HCT116 (cell line): ENCODE results near the gene ICA1L. TPM values are rescaled to one million over a fixed set of nuclear protein-coding genes. Genes with fewer than 3 reads are reported as not detected.

Experiments used
- ATAC-seq: fragments of 200-7000 bp; cut with Tn5 transposase; 2 replicates; pipeline ENCODE4 v1.9.1; 2020; ENCODE audit warnings: mild to moderate bottlenecking, moderate library complexity
- BruUV-seq: library from RNA; stranded (reverse); fragments of 400-500 nt; replicated peaks from 2 replicates; lab custom pipeline; 2021; lab: Mats Ljungman, UMichigan
- CTCF ChIA-PET: fragments of 300-600 bp; sonication (Branson Sonifier 250); formaldehyde crosslinking; loops from one replicate; lab custom pipeline; 2021; ENCODE audit warnings: antibody characterized with exemption; lab: Charles Lee
- POLR2A ChIA-PET: fragments of 300-600, 350-600 bp; sonication (Branson Sonifier 250); formaldehyde crosslinking; loops from one replicate; lab custom pipeline; 2021; ENCODE audit warnings: antibody characterized with exemption; lab: Charles Lee
- RAD21 ChIA-PET, 2 experiments: fragments of 300-600 bp; sonication (Branson Sonifier 250); formaldehyde crosslinking; loops; one replicate each; lab custom pipeline; 2023; ENCODE audit warnings: low total read pairs in 2 of 2; ENCODE audit not compliant: uncharacterized antibody in 2 of 2, unreplicated experiment in 2 of 2, low non-redundant PET in 1 of 2; lab: Charles Lee
- DNase-seq: peaks from one replicate; pipeline ENCODE4 v3.0.0-alpha.2; 2010; ENCODE audit warnings: low read depth, low spot score
- H2AFZ ChIP-seq: fragments of 200-600 bp; shearing (Covaris generic), sonication (generic); 2 replicates; pipeline ENCODE4 v1.6.1; 2017; ENCODE audit warnings: low read depth, mixed run types, mixed read lengths, antibody characterized with exemption, low read length; ENCODE audit not compliant: poor library complexity, severe bottlenecking
- H3K27ac ChIP-seq: 2 replicates; pipeline ENCODE4 v1.5.1; 2012; ENCODE audit warnings: low read depth, low read length
- H3K27me3 ChIP-seq: fragments of 200-600 bp; sonication (generic); 2 replicates; pipeline ENCODE4 v1.6.1; 2016; ENCODE audit warnings: mixed run types, low read length, mixed read lengths; ENCODE audit not compliant: insufficient read depth
- H3K36me3 ChIP-seq, 2 experiments: fragments of 200-500 bp in 1 of 2; fragments of 200-600 bp in 1 of 2; sonication (Bioruptor generic) in 1 of 2; sonication (generic) in 1 of 2; 2 replicates each; pipeline versions ENCODE4 v1.5.1 to v1.6.1; 2014 to 2016; ENCODE audit warnings: low read length in 2 of 2, inconsistent platforms in 1 of 2, mixed read lengths in 1 of 2, mixed run types in 1 of 2; ENCODE audit not compliant: insufficient read depth in 2 of 2, control insufficient read depth in 1 of 2
- H3K4me1 ChIP-seq, 2 experiments: fragments of 200-600 bp in 1 of 2; sonication (generic) in 1 of 2; 2 replicates each; pipeline versions ENCODE4 v1.5.1 to v1.6.1; 2012 to 2017; ENCODE audit warnings: low read length in 2 of 2, inconsistent platforms in 1 of 2, mild to moderate bottlenecking in 1 of 2, mixed read lengths in 1 of 2, mixed run types in 1 of 2, moderate library complexity in 1 of 2; ENCODE audit not compliant: insufficient read depth in 2 of 2, control insufficient read depth in 1 of 2
- H3K4me2 ChIP-seq: fragments of 200-600 bp; sonication (generic); 2 replicates; pipeline ENCODE4 v1.6.1; 2017; ENCODE audit warnings: mixed run types, low read length, mixed read lengths
- H3K4me3 ChIP-seq, 2 experiments: fragments of 200-600 bp in 1 of 2; sonication (generic) in 1 of 2; replicated peaks in 1 of 2; 2 replicates each; pipeline ENCODE4 v1.5.1; 2011 to 2016; ENCODE audit warnings: low read length in 2 of 2, control low read depth in 1 of 2, low read depth in 1 of 2, mild to moderate bottlenecking in 1 of 2, mixed read lengths in 1 of 2, mixed run types in 1 of 2
- H3K79me2 ChIP-seq: fragments of 200-600 bp; sonication (generic); 2 replicates; pipeline ENCODE4 v1.6.1; 2017; ENCODE audit warnings: mild to moderate bottlenecking, mixed run types, low read length, moderate library complexity, mixed read lengths; ENCODE audit not compliant: insufficient read depth
- H3K9ac ChIP-seq: fragments of 200-600 bp; sonication (generic); 2 replicates; pipeline ENCODE4 v1.6.1; 2016; ENCODE audit warnings: low read length, mixed read lengths
- H3K9me2 ChIP-seq: fragments of 200-600 bp; sonication (generic), shearing (Covaris generic); 2 replicates; pipeline ENCODE4 v1.6.1; 2017; ENCODE audit warnings: mixed run types, mild to moderate bottlenecking, moderate library complexity; ENCODE audit not compliant: insufficient read depth
- H3K9me3 ChIP-seq, 2 experiments: fragments of 200-500 bp in 1 of 2; fragments of 200-600 bp in 1 of 2; sonication (Bioruptor generic) in 1 of 2; sonication (generic) in 1 of 2; 2 replicates each; pipeline ENCODE4 v1.6.1; 2014 to 2017; ENCODE audit warnings: low read length in 2 of 2, mixed read lengths in 2 of 2, inconsistent platforms in 1 of 2, low read depth in 1 of 2, mild to moderate bottlenecking in 1 of 2, mixed run types in 1 of 2, moderate library complexity in 1 of 2; ENCODE audit not compliant: control insufficient read depth in 1 of 2, insufficient read depth in 1 of 2
- H4K20me1 ChIP-seq: fragments of 200-600 bp; sonication (generic), shearing (Covaris generic); 2 replicates; pipeline ENCODE4 v1.6.1; 2017; ENCODE audit warnings: mixed run types, mild to moderate bottlenecking, moderate library complexity; ENCODE audit not compliant: insufficient read depth
- CBX3 ChIP-seq: IDR thresholded peaks from 2 replicates; pipeline ENCODE4 v1.6.1; 2012; ENCODE audit warnings: low read depth
- CEBPB ChIP-seq: IDR thresholded peaks from 2 replicates; pipeline ENCODE4 v1.6.1; 2012; ENCODE audit warnings: low read depth
- EGR1 ChIP-seq: IDR thresholded peaks from 2 replicates; pipeline ENCODE4 v1.6.1; 2012; ENCODE audit warnings: low read depth
- ELF1 ChIP-seq: IDR thresholded peaks from 2 replicates; pipeline ENCODE4 v1.6.1; 2012; ENCODE audit warnings: low read depth, borderline replicate concordance
- EZH2phosphoT487 ChIP-seq: fragments of 200-600 bp; IDR thresholded peaks from 2 replicates; pipeline ENCODE4 v1.6.1; 2018; ENCODE audit warnings: antibody characterized with exemption, borderline replicate concordance
- JUND ChIP-seq: IDR thresholded peaks from 2 replicates; pipeline ENCODE4 v1.6.1; 2012
- POLR2AphosphoS5 ChIP-seq: IDR thresholded peaks from 2 replicates; pipeline ENCODE4 v1.6.1; 2011; ENCODE audit warnings: mild to moderate bottlenecking, low read depth, low read length, moderate library complexity
- SIN3A ChIP-seq: IDR thresholded peaks from 2 replicates; pipeline ENCODE4 v1.6.1; 2012; ENCODE audit warnings: low read depth
- SP1 ChIP-seq: IDR thresholded peaks from 2 replicates; pipeline ENCODE4 v1.6.1; 2012; ENCODE audit warnings: low read depth
- SRF ChIP-seq: IDR thresholded peaks from 2 replicates; pipeline ENCODE4 v1.6.1; 2012; ENCODE audit warnings: low read depth
- TCF7L2 ChIP-seq: IDR thresholded peaks from 2 replicates; pipeline ENCODE4 v1.7.0; 2011; ENCODE audit warnings: borderline replicate concordance, inconsistent platforms; ENCODE audit not compliant: insufficient read depth, insufficient read length; ENCODE audit errors: extremely low read depth
- YY1 ChIP-seq: IDR thresholded peaks from 2 replicates; pipeline ENCODE4 v1.6.1; 2011; ENCODE audit warnings: low read length, low read depth, moderate library complexity, mild to moderate bottlenecking; ENCODE audit not compliant: insufficient replicate concordance; ENCODE audit errors: extremely low read depth
- intact Hi-C: fragments of 100-400 bp; cut with micrococcal nuclease; formaldehyde crosslinking; loops from 2 replicates; pipeline ENCODE4 v1.10.0; 2022
- total RNA-seq: library from RNA; stranded (reverse); gene quantifications from one replicate; pipeline ENCODE4 v1.2.1, GENCODE V29; 2021; ENCODE audit not compliant: unreplicated experiment
- TF ChIP-seq, protein P1 (sequence below): IDR thresholded peaks from 2 replicates; pipeline ENCODE4 v1.6.1; 2012; ENCODE audit warnings: low read depth
- TF ChIP-seq, protein P2 (sequence below): IDR thresholded peaks from 2 replicates; pipeline ENCODE4 v1.6.1; 2011; ENCODE audit warnings: mild to moderate bottlenecking, low read length, moderate library complexity; ENCODE audit not compliant: insufficient replicate concordance; ENCODE audit errors: extremely low read depth
- TF ChIP-seq, protein P3 (sequence below): IDR thresholded peaks from 2 replicates; pipeline ENCODE4 v1.6.1; 2012

Gene ICA1L
- total RNA-seq, 1 experiment from 2014 or later: 2.5 TPM

DNA sequence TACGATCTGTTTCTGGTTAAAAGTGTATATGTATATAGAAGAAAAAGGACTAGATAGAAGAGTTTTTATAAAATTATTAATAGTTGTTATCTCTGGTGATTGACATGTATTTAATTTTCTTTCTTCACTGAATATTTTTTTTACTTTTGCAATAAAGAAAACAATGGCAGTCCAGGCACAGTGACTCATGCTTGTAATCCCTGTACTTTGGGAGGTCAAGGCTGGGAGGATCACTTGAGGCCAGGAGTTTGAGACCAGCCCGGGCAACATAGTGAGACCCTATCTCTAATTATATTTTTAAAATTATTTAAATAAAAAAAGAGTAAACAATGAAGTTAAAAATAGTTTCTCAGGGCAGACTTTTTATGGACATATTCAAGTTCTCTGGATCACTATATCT, 122.1 kb downstream of the ICA1L start:
- Histone ChIP-seq H3K4me3 (no peak overlapping the region), H2AFZ (no peak overlapping the region), H3K27ac (no peak overlapping the region), H3K9me3 (no peaks in the 10 kb centered on the region), H3K36me3 (no peaks in the 10 kb centered on the region), H3K9ac (no peak overlapping the region), H3K79me2 (no peaks in the 10 kb centered on the region), H3K9me2 (no peaks in the 10 kb centered on the region), H3K4me2 (no peak overlapping the region), H3K27me3 (no peaks in the 10 kb centered on the region), H3K4me1 (no peaks in the 10 kb centered on the region), H4K20me1 (no peaks in the 10 kb centered on the region)
- no peak for ATAC-seq
- no peak for DNase-seq
- no peak for TF ChIP-seq SP1
- TF ChIP-seq, protein P1, sequence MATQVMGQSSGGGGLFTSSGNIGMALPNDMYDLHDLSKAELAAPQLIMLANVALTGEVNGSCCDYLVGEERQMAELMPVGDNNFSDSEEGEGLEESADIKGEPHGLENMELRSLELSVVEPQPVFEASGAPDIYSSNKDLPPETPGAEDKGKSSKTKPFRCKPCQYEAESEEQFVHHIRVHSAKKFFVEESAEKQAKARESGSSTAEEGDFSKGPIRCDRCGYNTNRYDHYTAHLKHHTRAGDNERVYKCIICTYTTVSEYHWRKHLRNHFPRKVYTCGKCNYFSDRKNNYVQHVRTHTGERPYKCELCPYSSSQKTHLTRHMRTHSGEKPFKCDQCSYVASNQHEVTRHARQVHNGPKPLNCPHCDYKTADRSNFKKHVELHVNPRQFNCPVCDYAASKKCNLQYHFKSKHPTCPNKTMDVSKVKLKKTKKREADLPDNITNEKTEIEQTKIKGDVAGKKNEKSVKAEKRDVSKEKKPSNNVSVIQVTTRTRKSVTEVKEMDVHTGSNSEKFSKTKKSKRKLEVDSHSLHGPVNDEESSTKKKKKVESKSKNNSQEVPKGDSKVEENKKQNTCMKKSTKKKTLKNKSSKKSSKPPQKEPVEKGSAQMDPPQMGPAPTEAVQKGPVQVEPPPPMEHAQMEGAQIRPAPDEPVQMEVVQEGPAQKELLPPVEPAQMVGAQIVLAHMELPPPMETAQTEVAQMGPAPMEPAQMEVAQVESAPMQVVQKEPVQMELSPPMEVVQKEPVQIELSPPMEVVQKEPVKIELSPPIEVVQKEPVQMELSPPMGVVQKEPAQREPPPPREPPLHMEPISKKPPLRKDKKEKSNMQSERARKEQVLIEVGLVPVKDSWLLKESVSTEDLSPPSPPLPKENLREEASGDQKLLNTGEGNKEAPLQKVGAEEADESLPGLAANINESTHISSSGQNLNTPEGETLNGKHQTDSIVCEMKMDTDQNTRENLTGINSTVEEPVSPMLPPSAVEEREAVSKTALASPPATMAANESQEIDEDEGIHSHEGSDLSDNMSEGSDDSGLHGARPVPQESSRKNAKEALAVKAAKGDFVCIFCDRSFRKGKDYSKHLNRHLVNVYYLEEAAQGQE: no peak
- no peak for TF ChIP-seq JUND
- no peak for TF ChIP-seq POLR2AphosphoS5
- TF ChIP-seq SIN3A: no peak
- no peak for TF ChIP-seq TCF7L2
- no peak for TF ChIP-seq SRF
- TF ChIP-seq YY1: no peak
- TF ChIP-seq CEBPB: no peak
- TF ChIP-seq EZH2phosphoT487: no peak
- no peak for TF ChIP-seq ELF1
- no peak for TF ChIP-seq EGR1
- TF ChIP-seq, protein P2, sequence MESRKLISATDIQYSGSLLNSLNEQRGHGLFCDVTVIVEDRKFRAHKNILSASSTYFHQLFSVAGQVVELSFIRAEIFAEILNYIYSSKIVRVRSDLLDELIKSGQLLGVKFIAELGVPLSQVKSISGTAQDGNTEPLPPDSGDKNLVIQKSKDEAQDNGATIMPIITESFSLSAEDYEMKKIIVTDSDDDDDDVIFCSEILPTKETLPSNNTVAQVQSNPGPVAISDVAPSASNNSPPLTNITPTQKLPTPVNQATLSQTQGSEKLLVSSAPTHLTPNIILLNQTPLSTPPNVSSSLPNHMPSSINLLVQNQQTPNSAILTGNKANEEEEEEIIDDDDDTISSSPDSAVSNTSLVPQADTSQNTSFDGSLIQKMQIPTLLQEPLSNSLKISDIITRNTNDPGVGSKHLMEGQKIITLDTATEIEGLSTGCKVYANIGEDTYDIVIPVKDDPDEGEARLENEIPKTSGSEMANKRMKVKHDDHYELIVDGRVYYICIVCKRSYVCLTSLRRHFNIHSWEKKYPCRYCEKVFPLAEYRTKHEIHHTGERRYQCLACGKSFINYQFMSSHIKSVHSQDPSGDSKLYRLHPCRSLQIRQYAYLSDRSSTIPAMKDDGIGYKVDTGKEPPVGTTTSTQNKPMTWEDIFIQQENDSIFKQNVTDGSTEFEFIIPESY: no peak
- TF ChIP-seq CBX3: no peak
- TF ChIP-seq, protein P3, sequence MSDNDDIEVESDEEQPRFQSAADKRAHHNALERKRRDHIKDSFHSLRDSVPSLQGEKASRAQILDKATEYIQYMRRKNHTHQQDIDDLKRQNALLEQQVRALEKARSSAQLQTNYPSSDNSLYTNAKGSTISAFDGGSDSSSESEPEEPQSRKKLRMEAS: no peak
- intact Hi-C loops: no loop called here
- POLR2A ChIA-PET: no interaction called here
- CTCF ChIA-PET: no interaction called here
- no TSS peak for BruUV-seq
- RAD21 ChIA-PET: no interaction called here
